SK-N-SH treated with all-trans-retinoic acid at 6 μM for 48 hours (cell line): ENCODE data around the gene ANO9.

Experiments
- ATAC-seq: fragments of 200-7000 bp; cut with Tn5 transposase; 3 replicates; pipeline ENCODE4 v1.9.1; 2020; ENCODE audit warnings: mild to moderate bottlenecking, moderate library complexity
- ARNTL ChIP-seq: fragments of 450-650 bp; formaldehyde crosslinking; IDR thresholded peaks from 2 replicates; pipeline ENCODE4 v1.5.0; 2020; ENCODE audit warnings: low read depth, mild to moderate bottlenecking, moderate library complexity, borderline replicate concordance
- BACH2 ChIP-seq: fragments of 250-450 bp; sonication (Bioruptor Pico); IDR thresholded peaks from 2 replicates; pipeline ENCODE4 v1.9.0; 2021; ENCODE audit warnings: mild to moderate bottlenecking, borderline replicate concordance
- CREB5 ChIP-seq: fragments of 250-450 bp; sonication (Bioruptor Pico); IDR thresholded peaks from 2 replicates; pipeline ENCODE4 v1.5.1; 2020; ENCODE audit warnings: low read depth, mild to moderate bottlenecking, moderate library complexity
- CSDC2 ChIP-seq: fragments of 250-450 bp; sonication (Bioruptor Pico); IDR thresholded peaks from 2 replicates; pipeline ENCODE4 v1.5.0; 2020; ENCODE audit warnings: mild to moderate bottlenecking, moderate library complexity
- ESRRG ChIP-seq: fragments of 250-450 bp; sonication (Bioruptor Pico); IDR thresholded peaks from 2 replicates; pipeline ENCODE4 v1.6.1; 2021; ENCODE audit warnings: mild to moderate bottlenecking
- GLIS3 ChIP-seq: fragments of 250-450 bp; sonication (Bioruptor Pico); IDR thresholded peaks from 2 replicates; pipeline ENCODE4 v1.5.0; 2020; ENCODE audit warnings: mild to moderate bottlenecking, moderate library complexity
- ISL1 ChIP-seq: fragments of 250-450 bp; sonication (Bioruptor Pico); IDR thresholded peaks from 2 replicates; pipeline ENCODE4 v2.1.2; 2022; ENCODE audit warnings: mild to moderate bottlenecking, moderate library complexity
- OSR1 ChIP-seq: fragments of 250-450 bp; sonication (Bioruptor Pico); IDR thresholded peaks from 2 replicates; pipeline ENCODE4 v1.8.0; 2022; ENCODE audit warnings: moderate library complexity, mild to moderate bottlenecking, inconsistent platforms
- POU6F1 ChIP-seq: fragments of 250-450 bp; sonication (Bioruptor Pico); IDR thresholded peaks from 2 replicates; pipeline ENCODE4 v1.8.0; 2021; ENCODE audit warnings: low read depth, mild to moderate bottlenecking, moderate library complexity, borderline replicate concordance
- PPARA ChIP-seq: fragments of 250-450 bp; sonication (Bioruptor Pico); IDR thresholded peaks from 2 replicates; pipeline ENCODE4 v1.5.0; 2020; ENCODE audit warnings: mild to moderate bottlenecking, borderline replicate concordance
- RARB ChIP-seq: fragments of 250-450 bp; sonication (Bioruptor Pico); IDR thresholded peaks from 2 replicates; pipeline ENCODE4 v1.8.0; 2021; ENCODE audit warnings: mild to moderate bottlenecking, moderate library complexity
- SNAI2 ChIP-seq: fragments of 250-450 bp; sonication (Bioruptor Pico); IDR thresholded peaks from 2 replicates; pipeline ENCODE4 v1.5.0; 2020; ENCODE audit warnings: mild to moderate bottlenecking, moderate library complexity
- TCF4 ChIP-seq: fragments of 250-450 bp; sonication (Bioruptor Pico); IDR thresholded peaks from 2 replicates; pipeline ENCODE4 v1.8.0; 2021; ENCODE audit warnings: mild to moderate bottlenecking, moderate library complexity, borderline replicate concordance
- TOX ChIP-seq: fragments of 250-450 bp; sonication (Bioruptor Pico); IDR thresholded peaks from 2 replicates; pipeline ENCODE4 v1.8.0; 2021; ENCODE audit warnings: mild to moderate bottlenecking, moderate library complexity, borderline replicate concordance
- ZC3H10 ChIP-seq: fragments of 250-450 bp; sonication (Bioruptor Pico); IDR thresholded peaks from 2 replicates; pipeline ENCODE4 v1.5.1; 2021; ENCODE audit warnings: mild to moderate bottlenecking, moderate library complexity
- ZFP3 ChIP-seq: fragments of 250-450 bp; sonication (Bioruptor Pico); IDR thresholded peaks from 2 replicates; pipeline ENCODE4 v1.5.0; 2020; ENCODE audit warnings: mild to moderate bottlenecking, moderate library complexity
- ZFP30 ChIP-seq: fragments of 450-650 bp; formaldehyde crosslinking; IDR thresholded peaks from 2 replicates; pipeline ENCODE4 v1.5.0; 2022; ENCODE audit warnings: mild to moderate bottlenecking, moderate library complexity
- ZNF565 ChIP-seq: fragments of 450-650 bp; formaldehyde crosslinking; conservative IDR thresholded peaks from 2 replicates; pipeline ENCODE4 v1.5.0; 2020; ENCODE audit warnings: low read depth, mild to moderate bottlenecking, moderate library complexity
- ZNF8 ChIP-seq: fragments of 450-650 bp; formaldehyde crosslinking; IDR thresholded peaks from 2 replicates; pipeline ENCODE4 v1.5.0; 2020; ENCODE audit warnings: mild to moderate bottlenecking, moderate library complexity
- TF ChIP-seq, protein P1 (sequence below): fragments of 250-450 bp; sonication (Bioruptor Pico); IDR thresholded peaks from 2 replicates; pipeline ENCODE4 v1.5.1; 2021; ENCODE audit warnings: mild to moderate bottlenecking, moderate library complexity
- TF ChIP-seq, protein P2 (sequence below): fragments of 250-450 bp; sonication (Bioruptor Pico); IDR thresholded peaks from 2 replicates; pipeline ENCODE4 v1.8.0; 2020; ENCODE audit warnings: mild to moderate bottlenecking, moderate library complexity, borderline replicate concordance

The ANO9 gene

GRCh38 chr11:418343-419247 is 23.2 kb downstream of the ANO9 start:
- no peak for ATAC-seq
- TF ChIP-seq ZNF8 (CRISPR knock-in tag): no peak
- no peak for TF ChIP-seq ESRRG
- TF ChIP-seq OSR1 (CRISPR knock-in tag): no peak
- TF ChIP-seq RARB (CRISPR knock-in tag): no peak
- no peak for TF ChIP-seq PPARA (CRISPR knock-in tag)
- no peak for TF ChIP-seq GLIS3 (CRISPR knock-in tag)
- no peak for TF ChIP-seq SNAI2 (CRISPR knock-in tag)
- no peak for TF ChIP-seq ZFP3 (CRISPR knock-in tag)
- TF ChIP-seq, protein P1, sequence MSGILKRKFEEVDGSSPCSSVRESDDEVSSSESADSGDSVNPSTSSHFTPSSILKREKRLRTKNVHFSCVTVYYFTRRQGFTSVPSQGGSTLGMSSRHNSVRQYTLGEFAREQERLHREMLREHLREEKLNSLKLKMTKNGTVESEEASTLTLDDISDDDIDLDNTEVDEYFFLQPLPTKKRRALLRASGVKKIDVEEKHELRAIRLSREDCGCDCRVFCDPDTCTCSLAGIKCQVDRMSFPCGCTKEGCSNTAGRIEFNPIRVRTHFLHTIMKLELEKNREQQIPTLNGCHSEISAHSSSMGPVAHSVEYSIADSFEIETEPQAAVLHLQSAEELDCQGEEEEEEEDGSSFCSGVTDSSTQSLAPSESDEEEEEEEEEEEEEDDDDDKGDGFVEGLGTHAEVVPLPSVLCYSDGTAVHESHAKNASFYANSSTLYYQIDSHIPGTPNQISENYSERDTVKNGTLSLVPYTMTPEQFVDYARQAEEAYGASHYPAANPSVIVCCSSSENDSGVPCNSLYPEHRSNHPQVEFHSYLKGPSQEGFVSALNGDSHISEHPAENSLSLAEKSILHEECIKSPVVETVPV (CRISPR knock-in tag): no peak

GRCh38 chr11:417652-418342 is 24.0 kb downstream of the ANO9 start:
- no peak for ATAC-seq

More at GRCh38 chr11:417652-418342, 24.0 kb downstream of the ANO9 start:
- TF ChIP-seq ZC3H10 (CRISPR knock-in tag) (no peak), ARNTL (CRISPR knock-in tag) (no peak), BACH2 (no peak), POU6F1 (no peak), ZFP3 (CRISPR knock-in tag) (no peak), ISL1 (no peak), TOX (CRISPR knock-in tag) (no peak), ZNF8 (CRISPR knock-in tag) (no peak), CSDC2 (CRISPR knock-in tag) (no peak), CREB5 (CRISPR knock-in tag) (no peak), PPARA (CRISPR knock-in tag) (no peak), RARB (CRISPR knock-in tag) (no peak), ZFP30 (CRISPR knock-in tag) (no peak), TCF4 (CRISPR knock-in tag) (no peak), GLIS3 (CRISPR knock-in tag) (no peak), ZNF565 (CRISPR knock-in tag) (no peak)
- TF ChIP-seq, protein P2, sequence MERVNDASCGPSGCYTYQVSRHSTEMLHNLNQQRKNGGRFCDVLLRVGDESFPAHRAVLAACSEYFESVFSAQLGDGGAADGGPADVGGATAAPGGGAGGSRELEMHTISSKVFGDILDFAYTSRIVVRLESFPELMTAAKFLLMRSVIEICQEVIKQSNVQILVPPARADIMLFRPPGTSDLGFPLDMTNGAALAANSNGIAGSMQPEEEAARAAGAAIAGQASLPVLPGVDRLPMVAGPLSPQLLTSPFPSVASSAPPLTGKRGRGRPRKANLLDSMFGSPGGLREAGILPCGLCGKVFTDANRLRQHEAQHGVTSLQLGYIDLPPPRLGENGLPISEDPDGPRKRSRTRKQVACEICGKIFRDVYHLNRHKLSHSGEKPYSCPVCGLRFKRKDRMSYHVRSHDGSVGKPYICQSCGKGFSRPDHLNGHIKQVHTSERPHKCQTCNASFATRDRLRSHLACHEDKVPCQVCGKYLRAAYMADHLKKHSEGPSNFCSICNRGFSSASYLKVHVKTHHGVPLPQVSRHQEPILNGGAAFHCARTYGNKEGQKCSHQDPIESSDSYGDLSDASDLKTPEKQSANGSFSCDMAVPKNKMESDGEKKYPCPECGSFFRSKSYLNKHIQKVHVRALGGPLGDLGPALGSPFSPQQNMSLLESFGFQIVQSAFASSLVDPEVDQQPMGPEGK (CRISPR knock-in tag): no peak
- TF ChIP-seq, protein P1 (CRISPR knock-in tag): no peak
